HG03064 (cell line): Measurements from ENCODE around the gene SWAP70.

Experiments used
- ATAC-seq: cut with Tn5 transposase; IDR thresholded peaks from one replicate; pipeline ENCODE4 v1.9.1; 2021; ENCODE audit warnings: low read depth; ENCODE audit not compliant: unreplicated experiment

Gene SWAP70

DNA sequence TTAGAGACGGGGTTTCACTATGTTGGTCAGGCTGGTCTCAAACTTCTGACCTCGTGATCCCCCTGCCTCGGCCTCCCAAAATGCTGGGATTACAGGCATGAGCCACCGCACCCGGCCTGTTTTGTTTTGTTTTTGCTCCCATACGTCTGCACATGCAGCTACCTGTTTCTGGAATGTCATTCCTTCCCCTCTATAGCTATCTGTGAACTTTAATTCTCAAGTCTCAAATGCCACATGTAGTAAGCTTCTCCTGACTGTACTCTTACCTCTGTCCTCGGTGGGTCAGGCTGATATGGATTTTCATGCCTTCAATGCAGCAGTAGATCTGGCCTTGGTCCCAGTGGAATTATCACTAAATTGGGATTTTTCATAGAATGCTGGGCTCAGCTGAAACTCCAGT is 12.4 kb upstream of the SWAP70 start:
- ATAC-seq = no peak

- no peak for ATAC-seq
These were observed 11.8 kb upstream of the SWAP70 start for GRCh38 chr11:9651899-9652748.

DNA sequence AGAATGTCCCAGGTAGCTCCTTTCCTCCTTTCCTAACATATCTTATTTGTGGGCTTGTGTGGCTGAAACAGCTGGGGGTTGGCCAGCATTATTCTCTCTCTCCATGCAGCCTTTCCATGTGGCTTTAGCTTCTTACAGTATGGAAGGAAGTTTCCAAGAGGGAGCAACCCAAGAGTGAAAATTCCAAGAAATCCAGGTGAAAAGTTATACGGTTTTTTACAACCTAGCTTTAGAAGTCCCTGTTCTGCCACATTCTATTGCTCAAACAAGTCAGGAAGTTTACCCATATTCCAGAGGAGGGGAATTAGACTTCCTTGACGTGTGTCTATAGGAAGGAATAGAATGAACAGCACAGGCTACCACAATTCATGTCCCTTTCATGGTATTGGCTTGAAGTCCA is 10.0 kb upstream of the SWAP70 start:
- ATAC-seq = no peak

- ATAC-seq = no peak
These were observed 7.0 kb upstream of the SWAP70 start for GRCh38 chr11:9656864-9657263.

GRCh38 chr11:9657531-9657930 is 6.3 kb upstream of the SWAP70 start:
- no peak for ATAC-seq

DNA sequence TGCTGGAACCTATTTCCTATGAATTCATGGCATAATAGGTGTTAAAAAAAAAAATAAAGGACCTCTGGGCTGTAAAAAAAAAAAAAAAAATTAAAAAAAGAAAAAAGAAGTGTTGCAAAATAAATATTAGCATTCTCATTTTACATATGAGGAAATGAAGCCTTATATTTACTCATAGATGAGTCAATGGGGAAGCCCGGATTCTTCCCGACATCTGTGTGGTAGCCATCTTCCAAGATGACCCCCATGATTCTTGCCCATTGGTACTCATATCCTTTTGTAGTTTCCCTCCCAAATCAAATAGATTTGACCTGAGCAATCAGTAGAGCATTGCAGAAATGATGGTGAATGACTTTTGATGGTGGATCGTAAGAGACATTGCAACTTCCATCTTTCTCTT is 3.0 kb upstream of the SWAP70 start:
- no peak for ATAC-seq

DNA sequence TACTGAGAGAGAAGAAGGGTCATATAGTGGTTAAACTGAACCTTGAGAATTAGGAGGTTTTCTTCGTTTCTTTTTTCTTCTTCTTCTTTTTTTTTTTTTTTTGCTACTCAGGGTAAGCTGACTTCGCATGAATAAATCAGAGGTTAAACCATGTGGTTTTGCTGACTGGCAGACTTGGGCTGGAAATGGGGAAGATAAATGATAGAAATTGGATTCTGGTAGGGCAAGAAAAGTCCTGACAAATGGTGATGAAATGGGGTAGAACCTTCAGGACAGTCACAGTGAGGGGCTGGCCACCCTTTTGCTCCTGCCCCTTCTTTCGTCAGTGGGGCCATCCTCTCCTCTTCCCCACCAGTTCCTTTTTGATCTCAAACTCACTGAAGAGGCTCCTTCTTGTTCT is 1.6 kb upstream of the SWAP70 start:
- no peak for ATAC-seq

- ATAC-seq = peak; percentile 36
These were observed 647 bp downstream of the SWAP70 start for GRCh38 chr11:9664276-9665171.

GRCh38 chr11:9665749-9666148 is 1.9 kb downstream of the SWAP70 start:
- ATAC-seq = no peak

DNA sequence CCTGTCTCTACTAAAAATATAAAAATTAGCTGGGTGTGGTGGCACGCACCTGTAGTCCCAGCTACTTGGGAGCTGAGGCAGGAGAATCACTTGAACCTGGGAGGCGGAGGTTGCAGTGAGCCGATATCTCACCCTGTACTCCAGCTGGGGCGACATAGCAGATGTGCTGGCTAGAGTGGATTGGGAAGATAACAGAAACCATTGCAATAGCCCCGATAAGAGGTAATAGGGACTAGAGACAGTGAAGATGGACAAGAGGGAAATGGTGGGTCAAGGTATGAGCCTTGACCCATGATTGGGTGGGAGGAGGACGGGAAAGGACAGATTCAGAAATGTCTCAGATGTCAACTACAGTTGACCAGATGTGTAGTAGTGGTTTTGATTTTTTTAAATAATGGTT is 6.1 kb downstream of the SWAP70 start:
- ATAC-seq = no peak

DNA sequence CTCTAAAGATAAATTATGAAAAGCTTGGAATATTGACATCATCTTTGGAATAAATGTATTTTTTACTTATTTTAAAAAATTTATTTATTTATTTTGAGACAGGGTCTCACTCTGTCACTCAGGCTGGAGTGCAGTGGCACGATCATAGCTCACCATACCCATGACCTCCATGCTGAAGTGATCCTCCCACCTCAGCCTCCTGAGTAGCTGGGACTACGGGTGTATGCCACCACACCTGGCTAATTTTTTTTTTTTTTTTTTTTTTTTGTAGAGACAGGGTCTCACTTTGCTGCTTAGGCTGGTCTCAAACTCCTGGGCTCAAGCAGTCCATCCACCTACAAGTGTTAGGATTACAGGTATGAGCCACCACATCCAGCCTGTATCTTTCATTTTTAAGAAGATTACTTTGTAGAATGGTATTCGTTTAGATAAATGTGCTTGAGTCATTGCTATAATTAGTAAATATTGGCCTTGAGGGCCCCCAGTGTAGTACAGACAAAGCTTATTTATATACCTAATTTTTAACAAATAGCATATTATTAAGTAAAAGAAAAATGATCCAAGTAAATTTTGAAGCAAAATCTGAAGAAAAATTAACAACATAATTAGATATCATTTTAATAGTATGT is 8.5 kb downstream of the SWAP70 start:
- no peak for ATAC-seq

DNA sequence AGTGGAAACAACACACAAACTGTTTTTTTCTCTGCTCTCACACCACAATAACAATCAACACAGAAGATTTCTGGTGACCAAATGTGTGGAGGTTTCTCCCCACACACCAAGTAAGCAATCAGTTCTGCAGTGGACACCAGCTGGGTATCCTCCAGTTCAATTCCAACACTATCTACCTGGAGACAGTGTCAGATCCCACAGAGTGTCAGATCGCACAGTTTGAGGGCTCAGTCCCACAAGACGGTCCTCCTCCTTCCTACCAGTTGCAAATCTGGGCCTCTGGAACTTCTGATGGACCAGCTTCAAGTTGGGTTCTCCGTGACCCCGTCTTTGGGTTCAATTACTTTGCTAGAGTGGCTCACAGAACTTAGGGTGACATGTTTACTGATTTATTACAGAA is 9.0 kb downstream of the SWAP70 start:
- ATAC-seq = no peak

DNA sequence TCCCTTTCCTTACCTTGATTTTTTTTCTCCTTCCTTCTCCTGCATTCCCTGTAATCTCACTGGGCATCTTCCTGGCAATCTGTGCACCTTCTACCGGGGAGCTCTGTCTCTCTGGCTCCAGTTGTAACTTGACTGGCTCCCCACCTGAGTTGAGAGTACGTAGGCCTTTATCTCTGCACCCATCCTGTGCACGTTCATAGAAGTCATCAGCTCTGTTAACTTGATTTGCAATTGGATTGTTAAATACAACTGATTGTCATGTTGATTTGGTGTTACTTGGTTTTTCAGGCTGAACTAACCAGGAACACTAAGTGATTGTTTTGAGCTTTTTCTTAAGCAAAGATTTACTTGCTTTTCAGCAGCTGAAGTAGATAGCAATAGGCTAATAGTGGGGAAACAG is 11.8 kb downstream of the SWAP70 start:
- ATAC-seq = no peak

DNA sequence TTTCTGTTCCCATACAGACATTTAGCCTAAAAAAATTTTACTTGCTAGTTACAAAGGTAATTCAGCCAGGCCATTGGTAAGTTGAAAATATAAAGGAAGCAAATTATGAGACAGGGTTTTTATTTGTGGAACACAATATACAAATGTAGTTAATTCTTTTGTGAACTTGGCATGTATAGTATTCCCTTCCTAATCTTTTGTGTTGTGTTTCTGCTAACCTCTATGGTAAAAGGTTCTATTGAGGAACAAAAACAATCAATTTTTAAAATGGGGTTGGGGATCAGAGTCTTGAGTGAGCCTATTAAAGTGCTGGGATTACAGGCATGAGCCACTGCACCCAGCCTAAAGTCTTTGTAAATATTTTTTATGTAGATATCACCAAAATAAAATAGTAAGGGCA is 14.1 kb downstream of the SWAP70 start:
- ATAC-seq = no peak

- no peak for ATAC-seq
These were observed 14.7 kb downstream of the SWAP70 start for GRCh38 chr11:9678576-9678975.

DNA sequence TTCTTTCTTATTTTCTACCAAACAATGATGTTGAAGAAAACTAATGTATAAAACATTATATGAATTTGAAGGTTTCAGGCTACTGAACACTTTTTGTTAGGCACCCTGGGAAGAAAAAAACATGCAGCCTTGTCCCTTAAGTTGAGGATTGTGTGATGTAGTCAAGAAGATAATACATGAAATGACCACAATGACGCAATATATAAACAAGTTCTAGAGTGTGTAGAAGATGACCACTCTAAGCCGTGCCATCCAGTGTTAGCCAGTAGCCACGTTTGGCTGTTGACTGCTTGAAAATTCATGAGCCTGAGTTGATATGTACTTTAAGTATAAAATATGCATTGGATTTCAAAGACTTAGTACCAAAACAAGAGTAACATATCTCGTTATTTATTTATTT is 16.2 kb downstream of the SWAP70 start:
- no peak for ATAC-seq

DNA sequence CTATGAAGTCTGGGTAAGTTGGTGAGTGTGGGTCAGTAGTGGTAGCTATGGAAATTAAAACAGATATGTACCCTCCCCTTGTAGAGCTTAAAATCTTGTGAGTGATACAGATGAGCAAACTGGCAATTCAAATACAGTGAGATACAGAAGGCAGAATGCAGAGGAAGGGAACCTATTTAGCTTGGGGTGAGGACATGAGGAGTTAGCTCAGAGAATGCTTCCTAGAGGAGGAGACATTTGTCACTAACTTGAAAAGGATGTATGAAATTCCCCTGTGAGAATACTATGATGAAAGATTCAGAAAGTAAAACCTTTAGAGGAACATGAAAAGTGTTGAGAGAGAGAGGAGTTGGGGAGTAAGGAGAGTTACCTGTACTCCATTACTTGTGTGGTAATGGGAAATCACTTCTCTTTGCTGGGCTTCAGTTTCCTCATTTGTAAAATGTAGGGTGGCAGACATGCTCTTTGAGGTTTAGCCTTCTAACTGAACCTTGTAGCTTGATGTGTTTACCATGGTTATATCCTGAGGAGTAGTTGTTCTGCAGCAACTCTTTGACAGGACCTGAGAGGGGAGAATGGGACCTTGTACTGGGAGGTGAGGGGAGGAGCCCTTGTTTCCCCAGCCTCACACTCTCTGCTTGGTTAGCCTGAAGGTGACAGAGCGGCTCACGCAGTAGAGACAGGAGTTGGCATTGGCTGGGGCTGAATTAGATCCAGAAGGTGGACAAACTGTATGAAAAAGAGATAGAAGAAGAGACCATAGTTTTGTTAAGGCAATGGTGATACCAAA is 17.9 kb downstream of the SWAP70 start:
- no peak for ATAC-seq

GRCh38 chr11:9687711-9688477 is 24.0 kb downstream of the SWAP70 start:
- no peak for ATAC-seq

DNA sequence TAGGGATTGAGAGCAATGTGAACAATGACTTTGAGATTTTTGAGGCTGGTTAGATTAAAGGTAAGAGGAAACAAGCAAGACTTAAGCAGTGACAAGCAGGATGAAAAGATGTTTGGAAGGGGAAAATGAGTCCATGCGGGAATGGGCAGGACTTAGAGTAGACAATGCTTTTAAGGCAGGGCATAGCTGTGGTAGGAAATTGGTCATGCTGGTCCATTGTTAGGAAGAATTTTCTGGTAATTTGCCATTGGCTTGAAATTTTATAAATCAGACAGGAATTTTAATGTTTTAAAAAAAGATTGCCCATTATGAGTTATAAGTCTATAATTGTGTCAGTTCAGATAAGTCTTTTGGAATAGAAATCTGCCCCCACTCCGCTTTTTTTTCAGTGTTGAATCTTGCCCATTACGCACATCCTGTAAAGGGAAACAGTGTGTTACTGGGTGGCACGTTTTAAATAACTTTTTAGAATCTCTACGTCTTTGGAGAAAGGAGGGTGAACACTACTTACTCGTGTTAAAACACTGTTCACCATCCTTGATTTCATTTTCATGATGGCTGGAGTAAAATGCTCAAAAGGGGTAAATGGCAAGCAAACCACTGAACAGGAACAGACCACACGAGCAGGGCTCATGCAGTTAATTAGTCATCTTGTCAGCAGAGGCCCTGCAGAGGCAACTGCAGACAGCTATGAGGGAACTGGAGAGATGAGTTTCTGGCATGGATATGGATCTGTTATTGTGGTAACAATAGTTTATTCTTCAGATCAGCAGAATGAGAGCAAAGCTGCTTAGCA is 25.0 kb downstream of the SWAP70 start:
- peak; percentile 75 for ATAC-seq
